ENCODE measurements around the gene DSCAML1.
A peak's percentile ranks its signal among the peaks of the same experiment; 100 is the strongest.

DSCAML1 gene

GRCh38 chr11:117830674-117831351, 33.8 kb upstream of the DSCAML1 start:
- DNase-seq, result no peak

- no peak for DNase-seq
Measured at GRCh38 chr11:117830072-117830471, 33.1 kb upstream of the DSCAML1 start.

- DNase-seq, result no peak
Measured at GRCh38 chr11:117829369-117829725, 32.3 kb upstream of the DSCAML1 start.

- no peak for DNase-seq
Measured at GRCh38 chr11:117828611-117829368, 31.8 kb upstream of the DSCAML1 start.

- DNase-seq, result no peak
Measured at GRCh38 chr11:117827521-117828511, 30.8 kb upstream of the DSCAML1 start.

GRCh38 chr11:117826832-117827231, 29.8 kb upstream of the DSCAML1 start:
- DNase-seq, result no peak

- DNase-seq, result no peak
Measured at GRCh38 chr11:117826190-117826570, 29.2 kb upstream of the DSCAML1 start.

GRCh38 chr11:117825538-117826189, 28.6 kb upstream of the DSCAML1 start:
- no peak for DNase-seq

GRCh38 chr11:117824571-117825537, 27.8 kb upstream of the DSCAML1 start, which contains the start of gene FXYD2:
FXYD2 (minus strand) TSS chr11:117824744; CDS start chr11:117824678, 66 bp downstream.
- no peak for DNase-seq

GRCh38 chr11:117823946-117824420, 27.0 kb upstream of the DSCAML1 start:
- no peak for DNase-seq

- DNase-seq, result no peak
Measured at GRCh38 chr11:117823294-117823945, 26.4 kb upstream of the DSCAML1 start.

- peak in 1 of 2 experiments; percentile 28 for DNase-seq
Measured at GRCh38 chr11:117822074-117823033, 25.3 kb upstream of the DSCAML1 start.

- DNase-seq, result no peak
Measured at GRCh38 chr11:117821431-117821830, 24.4 kb upstream of the DSCAML1 start.

GRCh38 chr11:117820516-117820915, 23.5 kb upstream of the DSCAML1 start:
- DNase-seq, result no peak

- DNase-seq, result peak in 1 of 2 experiments; percentile 41
Measured at GRCh38 chr11:117820071-117820470, 23.1 kb upstream of the DSCAML1 start.

- DNase-seq, result peak; percentile 66 to 76
Measured at GRCh38 chr11:117819096-117820040, 22.4 kb upstream of the DSCAML1 start.

- DNase-seq, result no peak
Measured at GRCh38 chr11:117818041-117818873, 21.2 kb upstream of the DSCAML1 start.
